ENCODE data around the gene FCRL5. TPM values are rescaled to one million over a fixed set of nuclear protein-coding genes. Genes with fewer than 3 reads are reported as not detected.

FCRL5 gene
- total RNA-seq, 1 donor from 2014 or later = not detected

GRCh38 chr1:157495285-157495684 is 57.0 kb downstream of the FCRL5 start:
- no peak for TF ChIP-seq CTCF (conservative IDR thresholded peaks at IDR 0.05)
- DNase-seq (ENCODE audit: extremely low spot score, unreplicated experiment) = no peak
- H3K4me3 Mint-ChIP-seq = no peak overlapping the region
- H3K27ac Mint-ChIP-seq = no peak overlapping the region
- no peaks in the 10 kb centered on the region for H3K9me3 Mint-ChIP-seq
- H3K27me3 Mint-ChIP-seq = peaks cover 11% of the 10 kb centered on the region
- H3K4me1 Mint-ChIP-seq (ENCODE audit: unreplicated experiment) = no peaks in the 10 kb centered on the region
- no peaks in the 10 kb centered on the region for H3K36me3 Mint-ChIP-seq

DNA sequence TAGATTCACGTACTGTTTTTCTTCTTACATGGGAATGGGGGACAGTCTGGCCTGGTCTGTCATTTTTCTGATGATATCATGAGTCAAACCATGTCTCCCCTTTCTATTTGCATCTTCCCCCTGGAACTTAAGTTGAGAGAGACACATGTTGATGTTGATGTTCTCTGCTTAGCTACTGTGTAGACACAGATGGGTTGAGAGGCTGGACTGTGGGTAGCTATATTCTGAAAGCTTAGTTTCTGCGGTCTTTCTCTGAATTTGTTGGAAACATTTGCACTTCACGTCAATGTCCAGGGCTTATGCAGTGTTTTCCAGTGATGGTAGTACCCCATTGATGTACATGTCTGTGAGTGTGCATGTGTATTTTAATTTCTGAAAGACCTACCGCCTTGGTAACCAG is 58.2 kb downstream of the FCRL5 start:
- no peak overlapping the region for H3K27ac Mint-ChIP-seq
- H3K9me3 Mint-ChIP-seq = no peaks in the 10 kb centered on the region
- peaks cover 11% of the 10 kb centered on the region for H3K27me3 Mint-ChIP-seq
- no peaks in the 10 kb centered on the region for H3K4me1 Mint-ChIP-seq (ENCODE audit: unreplicated experiment)
- H3K4me3 Mint-ChIP-seq = no peak overlapping the region
- DNase-seq (ENCODE audit: extremely low spot score, unreplicated experiment) = no peak
- no peaks in the 10 kb centered on the region for H3K36me3 Mint-ChIP-seq
- no peak for TF ChIP-seq CTCF (conservative IDR thresholded peaks at IDR 0.05)

- no peaks in the 10 kb centered on the region for H3K36me3 Mint-ChIP-seq
- H3K27ac Mint-ChIP-seq = no peak overlapping the region
- TF ChIP-seq CTCF (conservative IDR thresholded peaks at IDR 0.05) = peak; percentile 78
- peaks cover 11% of the 10 kb centered on the region for H3K27me3 Mint-ChIP-seq
- H3K9me3 Mint-ChIP-seq = no peaks in the 10 kb centered on the region
- H3K4me3 Mint-ChIP-seq = no peak overlapping the region
- no peaks in the 10 kb centered on the region for H3K4me1 Mint-ChIP-seq (ENCODE audit: unreplicated experiment)
- peak; percentile 84 for DNase-seq (ENCODE audit: extremely low spot score, unreplicated experiment)
Measured at GRCh38 chr1:157490467-157491165, 61.7 kb downstream of the FCRL5 start.

DNA sequence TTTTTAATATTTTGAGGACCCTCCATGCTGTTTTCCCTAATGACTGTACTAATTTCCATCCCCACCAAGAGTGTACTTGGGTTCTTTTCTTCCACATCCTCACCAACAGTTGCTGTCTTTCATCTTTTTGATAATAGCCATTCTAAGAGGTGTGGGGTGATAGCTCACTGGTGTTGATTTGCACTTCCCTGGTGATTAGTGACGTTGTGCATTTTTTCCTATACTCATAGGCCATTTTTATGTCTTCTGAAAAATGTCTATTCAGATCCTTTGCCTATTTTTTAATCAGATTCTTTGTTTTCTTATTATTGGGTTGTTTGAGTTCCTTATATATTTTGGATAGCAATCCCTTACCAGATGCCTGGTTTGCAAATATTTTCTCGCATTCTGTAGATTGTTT is 64.2 kb downstream of the FCRL5 start:
- H3K4me1 Mint-ChIP-seq (ENCODE audit: unreplicated experiment) = no peaks in the 10 kb centered on the region
- H3K27ac Mint-ChIP-seq = no peak overlapping the region
- H3K27me3 Mint-ChIP-seq = peaks cover 11% of the 10 kb centered on the region
- H3K36me3 Mint-ChIP-seq = no peaks in the 10 kb centered on the region
- H3K9me3 Mint-ChIP-seq = no peaks in the 10 kb centered on the region
- TF ChIP-seq CTCF (conservative IDR thresholded peaks at IDR 0.05) = no peak
- H3K4me3 Mint-ChIP-seq = no peak overlapping the region
- no peak for DNase-seq (ENCODE audit: extremely low spot score, unreplicated experiment)

DNA sequence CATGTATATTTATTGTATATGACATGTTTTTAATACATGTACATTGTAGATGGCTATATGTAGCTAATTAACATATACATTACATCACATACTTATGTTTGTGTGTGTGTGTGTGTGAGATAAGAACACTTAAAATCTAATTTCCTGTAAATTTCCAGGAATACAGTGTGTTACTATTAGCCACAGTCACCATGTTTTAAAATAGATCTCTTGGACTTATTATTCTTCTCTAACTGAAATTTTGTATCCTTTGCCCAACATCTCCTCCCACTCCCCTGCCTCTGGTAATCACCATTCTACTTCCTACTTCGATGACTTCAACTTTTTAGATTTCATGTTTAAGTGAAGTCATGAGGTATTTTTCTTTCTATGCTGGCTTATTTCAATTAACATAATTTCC is 64.8 kb downstream of the FCRL5 start:
- no peak overlapping the region for H3K27ac Mint-ChIP-seq
- H3K9me3 Mint-ChIP-seq = no peaks in the 10 kb centered on the region
- TF ChIP-seq CTCF (conservative IDR thresholded peaks at IDR 0.05) = no peak
- H3K4me3 Mint-ChIP-seq = no peak overlapping the region
- no peak for DNase-seq (ENCODE audit: extremely low spot score, unreplicated experiment)
- H3K27me3 Mint-ChIP-seq = peaks cover 9% of the 10 kb centered on the region
- H3K4me1 Mint-ChIP-seq (ENCODE audit: unreplicated experiment) = no peaks in the 10 kb centered on the region
- H3K36me3 Mint-ChIP-seq = no peaks in the 10 kb centered on the region
